DMS114 treated with DMSO at 0.1 percent for 48 hours (cell line): ENCODE data around the gene PCDHGA1.
"Not testable (repeated sequence)": the region's sequence is repeated elsewhere in the genome, so short reads cannot be mapped to it uniquely, and the experiment has no call there.

ENCODE experiments used
- DNase-seq: peaks from one replicate; lab custom pipeline; 2025; ENCODE audit not compliant: unreplicated experiment; lab: John Stamatoyannopoulos, UW

PCDHGA1 gene

GRCh38 chr5:141346017-141346416 lies 15.7 kb downstream of the PCDHGA1 start:
- DNase-seq: not testable (repeated sequence)

GRCh38 chr5:141349917-141350619 lies 19.8 kb downstream of the PCDHGA1 start, which contains the start of gene PCDHGB1:
Gene PCDHGB1, plus strand, starts transcription at chr5:141350099. Its CDS starts 162 bp downstream, at chr5:141350261.
- DNase-seq: no peak

- DNase-seq: no peak
Observed at GRCh38 chr5:141351591-141351990, 21.3 kb downstream of the PCDHGA1 start.

GRCh38 chr5:141354900-141355469 lies 24.7 kb downstream of the PCDHGA1 start, which contains the start of gene PCDHGA4:
Gene PCDHGA4, plus strand, starts transcription at chr5:141355021. Its CDS starts 87 bp downstream, at chr5:141355108.
- no peak for DNase-seq

- DNase-seq: no peak
Observed at GRCh38 chr5:141355641-141356040, 25.3 kb downstream of the PCDHGA1 start.

GRCh38 chr5:141356133-141356532 lies 25.8 kb downstream of the PCDHGA1 start:
- no peak for DNase-seq

GRCh38 chr5:141356950-141357349 lies 26.6 kb downstream of the PCDHGA1 start:
- no peak for DNase-seq

GRCh38 chr5:141359790-141360426 lies 29.6 kb downstream of the PCDHGA1 start, which contains the start of gene PCDHGB2:
Gene PCDHGB2, plus strand, starts transcription at chr5:141359994. Its CDS starts 142 bp downstream, at chr5:141360136.
- DNase-seq: no peak

GRCh38 chr5:141360685-141361084 lies 30.4 kb downstream of the PCDHGA1 start:
- no peak for DNase-seq

- no peak for DNase-seq
Observed at GRCh38 chr5:141362719-141363118, 32.4 kb downstream of the PCDHGA1 start.

- DNase-seq: peak; percentile 36
Observed at GRCh38 chr5:141363952-141364660, 33.8 kb downstream of the PCDHGA1 start, which contains the start of gene PCDHGA5. Gene PCDHGA5, plus strand, starts transcription at chr5:141364162. Its CDS starts 169 bp downstream, at chr5:141364331.

GRCh38 chr5:141366016-141366896 lies 35.9 kb downstream of the PCDHGA1 start:
- no peak for DNase-seq

GRCh38 chr5:141369994-141370848 lies 39.9 kb downstream of the PCDHGA1 start, which contains the start of gene PCDHGB3:
Gene PCDHGB3, plus strand, starts transcription at chr5:141370242. Its CDS starts 153 bp downstream, at chr5:141370395.
- DNase-seq: no peak

GRCh38 chr5:141371572-141372475 lies 41.5 kb downstream of the PCDHGA1 start:
- no peak for DNase-seq

- DNase-seq: no peak
Observed at GRCh38 chr5:141373673-141374317, 43.5 kb downstream of the PCDHGA1 start, which contains the start of gene PCDHGA6. Gene PCDHGA6, plus strand, starts transcription at chr5:141373891. Its CDS starts 193 bp downstream, at chr5:141374084.

GRCh38 chr5:141374627-141375026 lies 44.3 kb downstream of the PCDHGA1 start:
- no peak for DNase-seq

- DNase-seq: not testable (repeated sequence)
Observed at GRCh38 chr5:141375444-141376155, 45.3 kb downstream of the PCDHGA1 start.
